Superior temporal gyrus (tissue), 1 donor: Measurements from ENCODE around the gene PHEX.

Experiments used
- DNase-seq: peaks from one replicate; pipeline ENCODE4 v3.0.0-alpha.2; 2016; ENCODE audit errors: extremely low spot score

PHEX gene

DNA sequence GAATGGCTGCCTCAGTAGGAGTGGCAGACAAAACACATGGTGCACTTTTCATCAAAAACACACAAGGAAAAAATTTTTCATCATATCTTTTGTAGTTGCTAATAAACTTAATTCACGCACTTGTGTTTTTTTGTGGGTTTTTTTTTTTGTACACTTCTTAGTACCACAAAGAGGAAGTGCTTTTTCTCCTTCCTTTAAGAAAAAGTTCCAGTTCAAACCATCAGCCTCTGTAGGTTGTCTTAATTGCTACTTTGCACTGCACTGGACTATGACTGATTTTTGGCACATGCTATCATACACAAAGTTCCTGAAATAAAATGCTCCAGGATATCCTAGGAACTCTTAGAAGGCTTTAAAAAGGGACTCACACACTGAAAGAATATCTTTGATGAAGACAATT is at the start of gene PHEX:
PHEX (plus strand) TSS at position 242 of the 400 bp plus-strand sequence. CDS start 681 bp downstream, outside the sequence.
- no peak for DNase-seq

DNA sequence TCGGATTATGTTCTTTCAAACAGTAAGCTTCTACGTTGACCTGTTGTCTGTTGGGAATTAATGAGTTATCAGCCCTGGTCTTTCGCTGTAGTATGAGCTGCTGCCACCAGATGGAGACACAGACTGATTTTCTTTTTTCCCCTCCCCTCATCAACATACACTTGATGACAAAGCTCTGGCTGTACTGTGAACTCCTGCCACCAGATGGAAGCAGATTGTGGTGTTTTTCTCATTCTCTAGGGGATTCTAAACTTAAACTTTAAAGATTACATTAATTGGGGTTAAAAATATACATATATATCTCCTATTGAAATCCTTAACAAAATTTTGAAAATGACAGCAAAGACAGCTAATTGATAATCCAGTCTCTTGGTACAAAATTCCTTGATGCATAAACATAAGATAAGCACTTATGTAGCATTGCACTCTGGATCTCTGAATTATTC is 46.8 kb upstream of the PHEX start:
- DNase-seq: peak; percentile 82

DNA sequence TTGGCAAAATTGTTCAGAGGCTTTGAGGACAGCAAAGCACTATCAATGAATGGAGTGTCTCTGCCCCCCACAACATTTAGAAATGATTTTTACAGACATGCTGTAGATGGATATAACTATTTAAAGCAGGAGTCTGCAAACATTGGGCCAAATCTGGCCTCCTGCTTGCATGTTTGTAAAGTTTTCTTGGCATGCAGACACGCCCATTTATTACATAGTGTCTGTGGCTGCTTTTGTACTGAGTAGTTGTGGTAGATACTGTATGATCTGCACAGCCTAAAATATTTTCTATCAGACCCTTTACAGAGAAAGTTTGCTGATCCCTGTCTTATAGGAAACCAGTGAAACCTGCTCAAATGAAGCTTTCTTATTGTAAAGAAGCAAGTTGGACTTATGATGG is 45.5 kb upstream of the PHEX start:
- DNase-seq: no peak

DNA sequence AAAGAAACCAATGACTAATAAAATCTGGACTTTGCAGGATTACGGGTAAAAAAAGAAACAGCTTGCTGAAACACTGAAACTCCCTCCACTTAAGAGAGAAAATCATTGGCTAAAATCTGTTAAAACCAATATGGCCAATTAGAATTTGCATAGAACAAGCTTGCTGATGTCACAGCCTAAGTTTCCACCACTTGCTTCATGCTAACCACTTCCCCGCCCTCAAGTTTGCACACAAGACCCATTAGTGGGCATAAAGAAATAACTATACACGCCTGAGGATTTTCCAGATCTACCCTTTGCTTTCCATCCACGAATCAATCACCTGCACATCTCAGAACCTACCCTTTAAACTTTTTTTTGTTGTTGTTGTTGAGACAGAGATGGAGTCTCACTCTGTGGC is 42.7 kb upstream of the PHEX start:
- no peak for DNase-seq

DNA sequence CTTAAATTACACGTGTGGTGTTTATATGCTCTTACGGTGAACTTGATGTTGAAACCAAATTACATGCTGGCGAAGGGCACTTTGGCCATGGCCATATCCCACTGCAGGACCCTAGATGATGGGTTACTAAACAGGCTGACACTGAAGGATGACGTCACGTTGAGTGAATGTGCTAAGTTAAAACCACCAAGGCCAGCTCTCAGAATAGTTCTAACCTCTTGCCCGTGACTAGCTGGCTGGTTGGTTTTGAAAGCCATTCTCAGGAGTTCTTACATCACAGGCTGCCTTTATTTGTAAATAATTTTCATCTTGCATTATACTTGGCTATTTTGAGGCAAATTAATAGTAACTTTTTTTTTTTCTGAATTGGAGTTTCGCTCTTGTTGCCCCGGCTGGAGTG is 41.3 kb upstream of the PHEX start:
- DNase-seq: no peak

DNA sequence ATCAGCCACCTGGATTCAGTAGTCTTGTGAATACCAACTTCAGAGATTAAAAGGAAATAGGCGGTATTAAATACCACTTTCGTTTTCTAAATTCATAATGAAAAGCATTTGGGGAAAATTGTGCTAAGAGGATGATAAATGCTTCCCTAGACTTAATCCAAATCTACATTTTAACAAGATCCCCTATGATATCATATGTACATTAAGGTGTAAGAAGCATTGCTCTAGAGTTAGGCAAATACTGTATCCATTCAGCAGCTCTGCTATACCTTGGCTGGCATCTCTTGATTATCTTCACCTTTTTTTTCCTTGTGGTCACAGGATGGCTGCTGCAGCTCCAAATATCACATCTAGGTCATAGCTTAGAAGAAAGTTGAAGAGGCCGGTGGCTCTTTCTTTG is 40.6 kb upstream of the PHEX start:
- no peak for DNase-seq

DNA sequence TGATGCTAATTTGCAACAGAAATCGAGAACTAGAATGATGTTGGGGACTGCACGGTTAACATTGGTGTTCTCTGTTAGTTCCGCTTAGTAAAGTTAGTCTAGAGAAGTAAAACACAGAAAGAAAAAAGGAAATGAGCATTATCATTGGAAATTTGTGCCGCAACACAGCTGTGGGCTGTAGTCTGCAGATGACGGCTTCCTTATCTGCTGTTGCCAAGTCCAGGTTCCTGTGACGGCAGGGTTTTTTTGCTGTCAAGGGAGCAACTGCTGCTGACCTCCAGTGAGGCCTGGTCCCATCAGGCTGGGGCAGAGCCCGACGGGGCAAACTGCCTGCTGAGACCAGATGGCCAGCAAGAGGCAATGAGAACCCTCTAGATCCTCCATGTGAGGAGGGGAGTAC is 38.9 kb upstream of the PHEX start:
- no peak for DNase-seq

DNA sequence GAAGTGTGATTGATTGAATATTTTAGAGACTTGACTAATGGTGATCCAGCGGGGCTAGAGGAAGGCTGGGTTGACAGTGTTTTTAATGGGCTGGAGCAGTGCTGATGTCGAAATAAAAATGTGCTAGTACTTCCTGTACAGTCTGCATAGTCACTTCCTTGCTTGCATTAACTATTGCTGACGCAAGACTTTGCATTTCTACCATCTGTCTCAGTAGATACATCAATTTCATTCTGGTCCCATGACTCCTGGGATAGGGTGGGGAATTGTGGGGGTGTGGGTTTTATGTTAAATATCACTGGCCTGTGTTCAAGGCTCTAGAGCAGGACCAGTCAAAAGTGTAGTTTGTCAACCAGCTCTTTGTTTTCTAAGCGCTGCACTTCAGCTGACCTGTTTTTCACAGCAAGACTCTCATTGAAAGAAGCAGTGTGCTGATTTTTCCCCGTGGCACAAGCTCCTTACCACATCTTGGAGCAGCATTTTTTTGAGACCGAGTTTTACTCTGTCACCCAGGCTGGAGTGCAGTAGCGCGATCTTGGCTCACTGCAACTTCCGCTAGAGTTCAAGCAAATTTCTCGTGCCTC is 35.2 kb upstream of the PHEX start:
- DNase-seq: no peak

DNA sequence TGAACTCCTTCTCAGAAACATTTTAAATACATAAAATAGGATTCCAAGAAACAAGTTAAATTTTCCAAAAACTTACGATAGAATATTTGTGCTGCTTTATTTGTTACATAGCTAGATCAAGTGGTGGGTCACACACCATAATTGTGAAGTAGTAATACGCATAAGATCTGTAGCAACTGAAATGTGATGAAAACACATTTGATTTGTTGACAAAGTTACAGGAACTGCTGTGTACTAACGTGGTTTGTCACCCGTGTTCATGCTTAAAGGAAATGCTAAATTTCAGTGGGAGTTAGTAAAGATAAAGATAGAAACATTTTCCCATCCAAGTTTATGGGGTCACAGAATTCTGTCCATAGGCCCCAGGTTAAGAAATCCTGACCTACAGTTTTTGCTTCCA is 34.1 kb upstream of the PHEX start:
- DNase-seq: no peak

DNA sequence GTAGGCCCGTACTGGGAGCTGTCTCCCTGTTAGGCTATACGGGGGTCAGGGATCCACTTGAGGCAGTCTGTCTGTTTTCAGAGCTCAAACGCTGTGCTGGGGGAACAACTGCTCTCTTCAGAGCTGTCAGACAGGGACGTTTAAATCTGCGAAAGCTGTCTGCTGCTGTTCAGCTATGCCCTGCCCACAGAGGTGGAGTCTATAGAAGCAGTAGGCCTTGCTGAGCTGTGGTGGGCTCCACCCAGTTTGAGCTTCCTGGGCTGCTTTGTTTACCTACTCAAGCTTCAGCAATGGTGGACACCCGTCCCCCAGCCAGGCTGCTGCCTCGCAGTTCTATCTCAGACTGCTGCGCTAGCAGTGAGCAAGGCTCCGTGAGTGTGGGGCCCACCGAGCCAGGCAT is 27.3 kb upstream of the PHEX start:
- DNase-seq: no peak

DNA sequence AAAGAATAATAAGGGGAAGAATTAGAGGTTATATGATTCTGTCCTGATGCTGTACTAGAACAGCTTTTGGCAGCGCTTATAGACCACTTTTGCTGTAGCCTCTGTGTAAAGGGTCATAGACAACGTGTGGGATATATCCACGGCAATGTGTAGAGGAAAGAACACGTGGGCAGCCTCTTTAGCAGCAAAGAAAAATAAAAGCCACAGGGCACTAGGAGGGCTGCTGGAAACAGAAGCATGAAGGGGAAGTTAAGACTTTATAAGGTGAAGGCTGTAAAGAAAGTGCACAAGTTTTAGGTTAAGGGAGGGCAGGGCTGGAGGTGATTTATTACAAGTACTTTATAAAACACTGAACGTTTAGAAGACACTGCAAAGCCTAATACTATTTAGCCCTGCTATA is 20.1 kb upstream of the PHEX start:
- no peak for DNase-seq

DNA sequence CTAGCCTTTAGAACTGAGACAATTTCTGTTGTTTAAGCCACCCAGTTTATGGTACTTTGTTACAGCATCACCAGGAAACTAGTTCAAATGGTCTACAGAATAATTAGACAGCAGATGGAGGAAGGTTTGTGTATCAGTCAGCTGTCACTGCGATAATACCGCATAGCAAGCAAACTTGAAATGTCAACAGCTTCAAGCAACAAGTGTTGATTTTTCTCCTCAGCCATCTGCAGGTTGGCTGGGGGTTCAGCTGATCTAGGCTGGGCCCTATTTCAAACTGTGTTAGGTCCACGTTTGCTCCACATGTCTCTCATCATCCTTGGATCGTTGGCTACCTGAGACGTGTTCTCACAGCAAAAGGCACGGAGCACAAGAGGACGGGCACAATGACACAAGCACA is 19.2 kb upstream of the PHEX start:
- DNase-seq: no peak

DNA sequence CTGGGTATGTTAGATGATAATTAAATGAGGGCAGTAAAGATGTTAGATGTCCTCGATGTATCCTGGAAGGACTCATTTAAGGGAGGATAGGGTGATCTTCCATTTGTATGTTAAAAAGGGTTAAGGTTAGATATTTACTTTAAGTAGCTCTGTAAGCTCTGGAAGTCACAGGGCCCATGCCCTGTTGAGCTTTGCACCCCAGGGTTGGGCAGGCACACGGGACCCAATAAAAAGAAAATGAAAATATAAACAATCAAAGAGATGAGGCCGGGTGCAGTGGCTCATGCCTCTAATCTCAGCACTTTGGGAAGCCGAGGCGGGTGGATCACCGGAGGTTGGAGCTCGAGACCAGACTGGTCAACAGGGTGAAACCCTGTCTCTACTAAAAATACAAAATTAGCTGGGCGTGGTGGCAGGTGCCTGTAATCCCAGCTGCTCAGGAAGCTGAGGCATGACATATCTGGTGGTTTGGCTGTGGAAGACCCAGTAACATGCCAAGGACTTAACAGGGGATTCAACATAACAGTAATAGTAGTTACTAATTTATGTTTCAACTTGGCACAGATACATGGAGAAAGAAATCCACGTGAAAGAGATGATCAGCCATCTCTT is 16.9 kb upstream of the PHEX start:
- DNase-seq: no peak

DNA sequence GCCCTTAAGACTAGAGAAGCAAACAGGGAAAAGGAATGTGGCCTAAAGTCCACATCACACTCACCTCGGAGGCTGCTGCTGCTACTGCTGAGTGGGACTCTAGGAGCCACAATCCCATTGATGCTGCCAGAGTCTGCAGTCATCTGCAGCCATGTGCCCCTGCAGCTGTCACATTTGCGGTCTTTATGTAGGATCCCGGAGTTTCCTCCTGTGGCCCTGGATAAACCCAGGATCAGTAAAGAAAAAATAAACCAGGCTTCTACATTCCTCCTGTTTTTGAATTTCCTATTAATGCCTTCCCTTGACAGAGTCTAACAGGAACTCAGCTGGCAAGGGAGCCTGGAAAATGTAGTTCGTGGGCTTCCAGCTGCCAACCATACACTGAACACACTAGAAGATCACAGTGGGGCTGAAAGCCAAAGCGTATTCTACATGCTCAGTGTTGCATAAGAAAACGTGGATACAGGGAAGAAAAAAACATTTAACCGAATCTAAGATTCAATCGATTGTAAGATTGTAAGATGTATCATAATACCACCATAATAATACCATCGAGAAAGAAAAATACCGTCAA is 10.3 kb upstream of the PHEX start:
- DNase-seq: no peak

DNA sequence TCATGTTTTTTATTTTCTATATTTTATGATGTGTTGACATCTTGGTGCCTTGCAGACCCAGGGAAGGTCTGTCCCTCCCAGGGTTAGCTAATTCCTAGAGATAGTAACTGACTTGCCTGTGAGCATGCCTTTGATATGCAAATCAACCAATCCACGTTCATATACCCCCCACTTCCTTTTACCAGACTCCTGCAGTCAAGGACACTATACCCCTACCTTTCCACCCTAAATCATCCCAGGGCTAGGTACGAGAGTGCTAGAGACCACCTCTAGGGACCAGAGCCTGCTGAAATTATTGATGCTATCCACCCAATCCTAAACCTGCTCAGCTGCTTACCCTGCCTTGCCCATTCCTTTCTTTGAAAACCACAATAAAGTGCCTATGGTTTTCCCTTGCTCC is 7.5 kb upstream of the PHEX start:
- no peak for DNase-seq

DNA sequence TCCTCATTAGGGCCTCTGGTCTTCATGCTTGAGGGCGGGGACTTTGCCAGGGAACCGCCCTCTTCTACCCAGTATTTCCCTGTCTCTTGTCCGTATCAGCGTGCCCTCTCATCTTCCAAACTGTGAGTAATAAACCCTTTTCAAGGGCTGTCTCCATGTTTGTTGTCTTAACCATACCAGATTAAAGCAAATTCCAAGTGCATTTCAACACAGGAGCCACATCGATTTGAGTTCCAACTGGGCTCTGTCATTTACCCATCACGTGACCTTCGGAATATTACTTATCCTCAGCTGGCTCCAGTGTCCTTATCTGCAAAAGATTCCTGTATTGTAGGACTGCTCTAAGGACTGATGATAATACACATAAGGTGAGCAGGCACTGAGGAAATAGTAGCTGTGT is 6.4 kb upstream of the PHEX start:
- no peak for DNase-seq

DNA sequence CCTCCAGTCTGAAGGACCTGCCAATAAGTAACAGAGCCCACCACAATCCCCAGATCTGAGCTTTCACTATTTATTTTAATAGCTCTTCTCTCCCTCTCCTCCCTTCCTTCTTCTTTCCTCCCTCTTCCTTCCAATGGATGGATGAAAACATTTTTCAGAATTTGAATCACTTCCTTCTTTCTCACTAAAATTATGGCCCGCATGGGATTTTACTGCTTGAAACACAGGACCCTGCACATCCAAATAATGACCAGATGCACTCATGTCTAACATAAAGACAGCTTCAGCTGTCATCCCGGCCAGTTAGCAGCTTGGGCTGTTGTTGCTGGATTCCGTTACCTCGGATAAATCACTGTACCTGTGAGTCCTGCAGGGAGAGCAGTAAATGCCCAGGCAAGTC is 5.4 kb upstream of the PHEX start:
- DNase-seq: no peak

DNA sequence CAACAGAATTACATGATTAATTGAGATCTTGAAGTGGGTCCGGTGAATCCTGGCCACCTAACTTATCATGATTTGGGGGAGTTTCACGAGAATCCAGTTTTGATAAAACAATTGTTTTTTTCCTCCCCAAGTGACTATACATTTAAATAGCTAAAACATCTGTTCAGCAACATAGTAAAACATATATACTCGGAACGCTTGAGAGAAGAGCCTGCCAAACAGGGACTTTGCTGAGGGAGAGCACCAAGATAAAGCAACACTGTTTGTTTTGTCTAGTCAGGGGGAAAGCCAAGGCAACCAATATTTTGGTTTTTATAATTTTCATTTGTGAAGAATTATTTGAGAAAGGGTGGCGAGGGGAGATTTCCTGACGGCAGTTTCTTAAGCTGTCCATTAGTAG is 381 bp downstream of the PHEX start:
- DNase-seq: no peak

DNA sequence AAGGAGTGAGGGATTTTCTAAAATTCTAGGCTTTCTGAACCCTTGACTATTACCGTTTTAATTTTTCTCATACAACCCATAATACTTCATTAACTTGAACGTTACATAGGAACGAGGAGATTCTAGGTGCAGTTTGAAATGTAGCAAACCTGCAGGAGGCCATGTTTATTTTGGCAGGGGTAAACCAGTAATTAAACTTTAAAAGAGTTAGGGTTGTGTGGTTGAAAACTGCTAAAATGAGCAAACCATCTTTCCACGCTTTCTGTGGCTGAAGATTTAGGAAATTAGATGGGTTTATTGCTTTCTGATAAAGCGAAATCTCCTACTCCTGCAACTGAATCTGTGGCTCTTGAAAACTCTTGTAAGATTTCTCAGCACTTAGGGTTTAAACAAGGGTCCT is 1.7 kb downstream of the PHEX start:
- no peak for DNase-seq

DNA sequence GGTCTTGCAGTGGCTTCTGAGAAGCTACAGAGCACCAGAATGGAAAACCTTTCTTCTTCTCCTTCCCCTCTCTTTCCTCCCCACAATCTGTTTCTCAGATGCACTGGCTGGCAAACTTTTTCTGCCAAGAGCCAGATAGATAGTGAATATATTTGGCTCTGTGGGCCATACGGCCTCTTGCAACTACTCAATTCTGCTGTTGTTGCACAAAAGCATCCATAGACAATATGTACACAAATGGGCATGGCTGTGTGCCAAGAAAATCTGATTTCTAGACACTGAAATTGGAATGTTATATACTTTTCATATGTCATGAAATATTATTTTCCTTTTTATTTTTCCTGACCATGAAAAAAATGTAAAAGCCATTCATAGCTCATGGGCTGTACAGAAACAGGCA is 3.1 kb downstream of the PHEX start:
- DNase-seq: no peak

DNA sequence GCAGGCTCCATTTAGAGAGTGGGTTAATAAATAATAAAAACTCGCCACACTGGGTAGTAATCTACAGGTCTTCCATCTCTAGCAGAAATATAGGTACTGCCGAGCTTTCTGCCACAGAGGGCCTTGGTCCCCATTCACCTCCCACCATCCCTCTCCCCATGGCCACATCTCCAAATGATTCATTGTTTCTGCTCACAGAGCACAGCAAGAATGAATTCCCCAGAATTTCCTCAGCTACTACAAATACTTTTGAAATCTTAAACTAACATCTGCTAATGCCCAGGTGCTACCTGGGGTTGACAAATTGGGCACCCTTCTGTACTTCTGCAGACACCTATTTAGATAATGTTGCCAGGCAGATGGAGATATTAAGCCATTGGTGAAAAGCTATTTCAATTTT is 5.1 kb downstream of the PHEX start:
- DNase-seq: no peak

DNA sequence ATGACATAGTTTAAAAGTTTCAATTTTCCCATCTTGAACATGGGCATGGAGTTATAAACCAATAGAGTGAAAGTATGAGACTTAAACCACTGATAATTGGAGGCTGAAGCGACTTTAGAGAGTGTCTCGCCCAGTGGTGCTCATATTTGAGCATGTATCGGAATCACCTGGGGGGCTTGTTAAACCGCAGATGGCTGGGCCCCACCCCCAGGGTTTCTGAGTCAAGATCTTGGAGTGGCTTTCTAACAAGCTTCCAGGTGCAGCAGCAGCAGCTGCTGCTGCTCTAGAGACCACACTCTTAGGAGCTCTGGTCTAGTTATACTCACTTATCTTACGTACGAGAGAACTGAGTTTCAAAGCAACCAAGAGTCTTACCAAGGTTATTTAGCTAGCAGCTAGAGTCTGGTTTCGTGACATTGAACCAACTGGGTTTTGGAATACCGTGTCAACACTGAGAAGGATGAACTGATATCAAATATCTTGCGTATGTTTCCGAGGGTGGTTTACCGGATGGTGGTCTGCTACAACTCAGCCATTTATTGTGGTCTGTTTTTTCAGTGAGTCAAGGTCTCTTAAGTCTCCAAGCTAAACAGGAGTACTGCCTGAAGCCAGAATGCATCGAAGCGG is 5.9 kb downstream of the PHEX start:
- no peak for DNase-seq

DNA sequence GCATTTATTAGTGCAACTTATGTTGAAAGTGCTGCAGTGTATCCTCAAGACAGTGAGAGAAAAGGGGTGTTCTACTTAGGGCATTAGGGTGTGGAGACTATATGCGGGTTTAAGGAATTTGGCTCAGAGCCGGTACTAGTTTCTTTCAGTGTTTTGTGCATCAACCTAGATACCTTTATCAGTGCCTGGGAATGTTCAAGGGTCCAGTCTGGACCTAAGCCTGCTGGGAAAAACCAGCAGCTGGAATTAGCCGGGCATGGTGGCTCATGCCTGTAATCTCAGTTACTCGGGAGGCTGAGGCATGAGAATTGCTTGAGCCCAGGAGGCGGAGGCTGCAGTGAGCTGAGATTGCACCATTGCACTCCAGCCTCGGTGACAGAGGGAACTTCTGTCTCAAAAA is 7.4 kb downstream of the PHEX start:
- DNase-seq: no peak
